NCI-H526 (cell line): ENCODE results near the gene KCNN1.
"Not testable (repeated sequence)": the region's sequence is repeated elsewhere in the genome, so short reads cannot be mapped to it uniquely, and the experiment has no call there.

ENCODE experiments used
- DNase-seq, 2 experiments: peaks; one replicate each; lab custom pipeline; 2025; lab: John Stamatoyannopoulos, UW

KCNN1 gene

DNA sequence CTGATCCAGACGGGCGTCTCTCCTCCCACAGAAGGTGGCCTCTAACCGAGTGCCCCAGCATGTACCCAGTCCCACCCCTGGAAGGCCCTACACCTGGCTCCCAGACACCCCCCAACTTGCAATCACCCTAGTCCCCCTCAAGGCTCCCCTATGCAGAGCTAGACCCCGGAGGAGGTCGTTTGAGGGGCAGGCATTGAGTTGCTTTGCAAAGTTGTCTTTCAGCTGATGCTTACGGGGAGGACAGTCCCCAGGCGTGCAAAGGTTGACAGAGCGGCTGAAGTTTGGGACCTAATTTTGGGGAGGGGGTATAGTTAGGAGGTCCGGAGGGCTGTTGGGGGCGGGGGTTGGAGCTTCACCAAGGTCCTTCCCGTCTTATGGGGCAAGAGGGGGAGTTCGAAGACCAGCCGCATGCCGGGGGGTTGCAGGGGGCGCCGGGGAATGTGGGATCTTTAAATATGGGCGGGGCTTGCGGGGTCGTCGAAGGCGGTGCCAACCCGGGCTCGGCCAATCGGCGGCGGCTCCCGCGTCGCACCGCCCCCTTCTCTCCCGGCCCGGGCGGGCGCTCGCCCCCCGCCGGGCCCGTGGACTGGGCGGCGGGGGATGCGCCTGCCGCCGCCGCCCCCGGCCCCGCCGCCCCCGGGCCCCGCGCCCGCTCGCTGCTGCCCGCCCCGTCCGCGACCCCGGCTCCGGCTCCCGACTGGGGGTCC lies at the start of gene KCNN1:
Gene KCNN1, plus strand, starts transcription at position 558 of the 707 bp plus-strand sequence. CDS start 6,782 bp downstream, outside the sequence.
- DNase-seq, result no peak

DNA sequence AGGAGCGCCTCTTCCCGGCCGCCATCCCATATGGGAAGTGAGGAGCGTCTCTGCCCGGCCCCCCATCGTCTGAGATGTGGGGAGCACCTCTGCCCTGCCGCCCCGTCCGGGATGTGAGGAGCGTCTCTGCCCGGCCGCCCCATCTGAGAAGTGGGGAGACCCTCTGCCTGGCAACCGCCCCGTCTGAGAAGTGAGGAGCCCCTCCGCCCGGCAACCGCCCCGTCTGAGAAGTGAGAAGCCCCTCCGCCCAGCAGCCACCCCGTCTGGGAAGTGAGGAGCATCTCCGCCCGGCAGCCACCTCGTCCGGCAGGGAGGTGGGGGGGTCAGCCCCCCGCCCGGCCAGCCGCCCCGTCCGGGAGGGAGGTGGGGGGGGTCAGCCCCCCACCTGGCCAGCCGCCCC lies 48.8 kb upstream of the KCNN1 start:
- not testable (repeated sequence) for DNase-seq

DNA sequence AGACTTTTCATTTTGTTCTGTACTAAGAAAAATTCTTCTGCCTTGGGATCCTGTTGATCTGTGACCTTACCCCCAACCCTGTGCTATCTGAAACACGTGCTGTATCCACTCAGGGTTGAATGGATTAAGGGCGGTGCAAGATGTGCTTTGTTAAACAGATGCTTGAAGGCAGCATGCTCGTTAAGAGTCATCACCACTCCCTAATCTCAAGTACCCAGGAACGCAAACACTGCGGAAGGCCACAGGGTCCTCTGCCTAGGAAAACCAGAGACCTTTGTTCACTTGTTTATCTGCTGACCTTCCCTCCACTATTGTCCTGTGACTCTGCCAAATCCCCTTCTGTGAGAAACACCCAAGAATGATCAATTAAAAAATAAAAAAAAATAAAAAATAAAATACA lies 47.8 kb upstream of the KCNN1 start:
- DNase-seq, result not testable (repeated sequence)

DNA sequence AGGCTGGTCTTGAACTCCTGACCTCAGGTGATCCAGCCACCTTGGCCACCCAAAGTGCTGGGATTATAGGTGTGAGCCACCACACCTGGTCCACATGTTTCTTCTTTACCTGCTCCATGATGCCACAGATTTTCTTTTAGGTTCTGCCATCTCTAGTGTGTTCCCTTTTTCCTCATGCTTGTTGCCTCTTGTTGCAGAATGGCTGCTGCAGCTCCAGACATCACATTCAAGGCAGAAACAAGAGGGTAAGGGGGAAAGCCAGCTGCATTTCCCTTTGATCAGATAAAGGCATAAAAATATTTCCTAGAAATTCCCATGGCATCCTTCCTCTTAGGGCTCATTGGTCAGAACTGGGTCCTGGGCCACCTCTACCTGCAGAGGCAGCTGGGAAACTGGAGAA lies 46.4 kb upstream of the KCNN1 start:
- no peak for DNase-seq

DNA sequence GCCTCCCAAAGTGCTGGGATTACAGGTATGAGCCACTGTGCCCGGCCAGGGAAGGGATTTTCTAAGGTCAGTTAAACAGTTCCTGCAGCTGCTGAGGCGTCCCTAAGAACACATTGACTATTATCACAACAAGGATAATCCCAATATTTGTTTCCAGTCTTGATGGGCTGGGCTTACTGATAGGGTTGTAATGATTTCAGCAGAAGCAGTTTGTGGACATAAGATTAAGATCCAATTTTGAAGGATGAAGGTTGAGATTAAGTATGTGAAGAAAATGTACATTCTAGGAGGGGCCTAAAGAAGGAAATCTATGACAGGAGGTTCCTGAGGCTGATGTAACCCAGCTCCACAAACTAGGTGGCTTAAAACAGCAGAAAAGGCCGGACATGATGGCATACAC lies 44.8 kb upstream of the KCNN1 start:
- DNase-seq, result no peak

DNA sequence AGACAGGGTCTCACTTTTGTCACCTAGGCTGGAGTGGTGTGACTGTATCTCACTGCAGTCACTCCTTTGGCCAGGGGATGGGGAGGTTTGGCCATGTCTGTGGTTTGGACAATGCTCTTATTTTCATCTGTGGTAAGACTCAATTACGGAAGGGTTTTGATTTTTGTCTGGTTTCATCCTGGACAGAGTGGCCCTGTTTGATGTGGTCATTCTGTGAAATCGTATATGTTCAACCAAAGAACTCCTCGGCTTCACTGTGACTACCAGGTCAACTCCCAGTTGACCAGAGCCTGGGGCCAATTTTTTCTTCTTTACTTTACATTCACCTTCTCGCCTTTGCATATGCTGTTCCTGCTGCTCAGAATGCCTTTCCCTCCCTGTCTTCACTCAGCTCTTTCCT lies 40.9 kb upstream of the KCNN1 start:
- no peak for DNase-seq

DNA sequence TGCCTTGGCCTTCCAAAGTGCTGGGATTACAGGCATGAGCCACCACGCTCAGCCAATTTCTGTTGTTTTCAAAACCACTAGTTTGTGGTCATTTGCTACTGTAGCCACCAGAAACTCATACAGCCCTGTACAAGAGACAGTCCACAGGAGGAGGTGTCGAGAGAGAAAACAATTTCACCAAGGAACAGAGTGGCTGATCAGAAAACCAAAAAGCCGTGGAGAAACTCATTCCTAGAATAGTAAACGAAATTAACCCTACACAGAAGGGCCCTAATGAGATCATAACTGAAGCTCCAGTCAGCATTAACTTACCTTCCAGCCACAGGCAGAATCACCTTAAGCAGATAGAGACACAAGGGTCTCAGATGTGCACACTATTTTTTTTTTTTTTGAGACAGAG lies 37.9 kb upstream of the KCNN1 start:
- DNase-seq, result no peak

DNA sequence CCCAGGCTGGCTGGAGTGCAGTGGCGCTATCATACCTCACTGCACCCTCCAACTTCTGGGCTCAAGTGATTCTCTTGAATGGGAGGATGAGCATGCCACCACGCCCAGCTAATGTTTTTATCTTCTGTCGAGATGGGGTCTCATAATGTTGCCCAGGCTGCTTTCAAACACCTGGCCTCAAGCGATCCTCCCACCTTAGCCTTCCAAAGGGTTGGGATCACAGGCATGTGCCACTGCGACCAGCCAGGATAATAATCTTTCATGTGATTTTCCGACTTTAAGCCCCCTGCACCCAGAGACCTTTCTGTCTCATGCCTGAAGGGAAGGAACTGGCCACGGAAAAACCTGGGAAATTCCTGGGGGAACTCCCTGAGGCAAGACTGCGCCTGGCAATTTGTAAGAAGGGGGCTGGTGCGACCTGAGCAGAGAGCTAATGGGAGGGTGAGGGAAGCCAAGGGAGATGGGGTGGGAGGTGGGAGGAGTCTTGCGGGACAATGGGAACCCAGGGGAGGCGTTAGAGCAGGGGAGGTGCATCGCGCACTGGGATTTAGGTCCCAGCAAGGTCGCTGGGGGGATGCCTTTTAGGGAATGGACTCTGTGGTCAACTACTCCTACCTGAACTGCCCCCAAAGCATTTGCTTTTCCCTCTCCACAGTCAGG lies 35.2 kb upstream of the KCNN1 start:
- DNase-seq, result peak in 1 of 2 experiments; percentile 31

DNA sequence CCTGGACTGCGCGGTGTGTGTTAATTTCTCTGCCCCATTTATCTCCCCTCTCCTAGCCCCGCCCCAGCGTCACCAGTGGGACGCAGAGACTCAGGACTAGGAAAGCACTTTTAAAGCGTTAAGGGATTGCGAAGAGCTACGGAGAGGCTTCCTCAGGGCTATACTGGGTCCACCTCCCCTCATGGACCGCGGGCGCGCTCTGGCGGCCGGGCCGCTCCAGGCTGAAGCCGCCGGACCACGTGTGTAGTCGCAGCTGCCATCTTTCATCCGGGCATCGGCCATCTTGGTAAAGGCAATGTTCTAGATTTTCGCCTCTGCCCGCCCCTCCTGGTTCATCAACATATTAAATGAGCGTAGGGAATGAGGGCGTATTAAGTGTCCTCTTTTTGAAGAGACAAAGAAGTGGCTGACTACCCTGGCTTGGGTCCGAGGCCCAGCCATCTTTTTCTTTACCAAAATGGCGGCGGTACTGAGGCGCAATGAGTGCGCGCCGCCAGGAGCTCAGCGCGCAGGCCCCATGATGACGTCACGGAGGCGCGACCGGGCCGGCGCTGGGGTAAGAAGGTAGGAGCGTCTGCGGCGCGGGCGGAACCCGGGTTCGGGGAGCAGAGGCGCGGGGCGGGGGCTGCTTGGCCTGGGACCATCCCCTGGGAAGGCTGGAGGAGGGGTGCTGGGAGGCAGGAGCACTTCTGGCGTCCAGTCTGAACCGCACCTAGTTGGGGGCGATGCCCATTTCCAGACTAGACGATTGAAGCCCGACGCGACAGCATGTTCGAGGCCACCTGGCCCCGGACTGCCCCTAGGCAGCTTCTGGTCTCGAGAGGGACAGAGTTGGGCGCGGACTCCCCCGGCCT lies 34.2 kb upstream of the KCNN1 start, which contains the start of gene CCDC124:
Gene CCDC124, plus strand, starts transcription at position 531 of the 854 bp plus-strand sequence. CDS start 3,406 bp downstream, outside the sequence.
- peak; percentile 80 to 84 for DNase-seq

DNA sequence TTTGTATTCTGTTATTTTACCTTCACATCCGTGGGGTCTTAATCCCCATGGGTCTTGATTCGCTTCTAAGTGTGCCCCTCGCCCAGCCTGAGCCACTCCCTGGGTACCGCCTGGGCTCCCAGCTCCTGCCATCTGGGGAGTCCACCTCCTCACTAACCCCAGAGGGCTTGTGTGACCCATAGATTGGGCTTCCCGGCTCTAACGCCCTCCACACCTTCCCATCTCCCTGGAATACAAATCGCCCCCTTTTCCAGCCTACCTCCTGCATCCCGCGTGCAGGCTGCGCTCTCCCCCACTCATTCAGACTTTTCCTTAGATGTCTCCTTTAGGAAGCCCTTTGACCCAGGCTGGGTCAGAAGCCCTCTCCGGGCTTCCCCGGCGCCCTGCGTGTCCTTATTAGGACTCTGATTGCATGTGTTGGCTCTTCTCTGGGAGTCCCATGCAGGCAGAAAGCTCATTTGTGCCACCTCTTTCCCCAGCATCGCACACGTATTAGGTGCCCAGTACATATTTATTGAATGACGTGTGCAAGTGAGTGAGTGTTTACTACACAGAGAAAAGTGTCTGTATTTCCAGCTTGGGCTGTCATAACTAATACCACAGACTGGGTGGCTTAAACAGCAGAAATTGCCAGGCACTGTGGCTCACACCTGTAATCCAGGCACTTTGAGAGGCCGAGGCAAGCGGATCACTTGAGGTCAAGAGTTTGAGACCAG lies 33.3 kb upstream of the KCNN1 start:
- DNase-seq, result no peak

DNA sequence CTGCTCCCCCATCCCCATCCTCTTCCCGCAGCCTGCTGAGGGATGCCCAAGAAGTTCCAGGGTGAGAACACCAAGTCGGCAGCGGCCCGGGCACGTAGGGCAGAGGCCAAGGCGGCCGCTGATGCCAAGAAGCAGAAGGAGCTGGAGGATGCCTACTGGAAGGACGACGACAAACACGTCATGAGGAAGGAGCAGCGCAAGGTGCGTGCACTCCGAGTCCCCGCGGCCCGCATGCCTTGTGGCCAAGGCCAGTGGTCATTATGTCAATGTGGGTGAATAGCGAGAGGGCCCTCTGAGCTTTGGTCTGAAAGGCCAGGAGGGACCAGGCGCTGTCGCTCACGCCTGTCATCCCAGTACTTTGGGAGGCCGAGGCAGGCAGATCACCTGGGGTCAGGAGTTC lies 30.5 kb upstream of the KCNN1 start:
- DNase-seq, result no peak

DNA sequence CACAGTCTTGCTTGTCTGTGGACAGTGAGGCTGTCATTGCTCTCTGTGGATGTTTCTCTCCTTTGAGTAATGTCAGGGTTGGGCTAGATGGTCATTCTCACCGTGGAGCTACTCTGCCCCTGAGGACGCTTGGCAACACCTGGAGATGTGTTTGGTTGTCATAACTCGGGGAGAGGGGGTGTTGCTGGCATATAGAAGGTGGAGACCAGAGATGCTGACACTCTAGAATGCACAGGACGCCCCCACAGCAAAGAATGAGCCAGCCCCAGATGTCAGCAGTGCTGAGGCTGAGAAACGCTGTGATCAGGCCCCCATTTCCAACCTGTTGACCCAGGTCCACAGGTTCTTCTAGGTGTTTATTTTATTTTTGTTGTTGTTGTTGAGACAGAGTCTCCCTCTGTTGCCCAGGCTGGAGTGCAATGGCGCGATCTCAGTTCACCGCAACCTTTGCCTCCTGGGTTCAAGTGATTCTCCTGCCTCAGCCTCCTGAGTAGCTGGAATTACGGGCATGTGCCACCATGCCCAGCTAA lies 29.5 kb upstream of the KCNN1 start:
- DNase-seq, result no peak

DNA sequence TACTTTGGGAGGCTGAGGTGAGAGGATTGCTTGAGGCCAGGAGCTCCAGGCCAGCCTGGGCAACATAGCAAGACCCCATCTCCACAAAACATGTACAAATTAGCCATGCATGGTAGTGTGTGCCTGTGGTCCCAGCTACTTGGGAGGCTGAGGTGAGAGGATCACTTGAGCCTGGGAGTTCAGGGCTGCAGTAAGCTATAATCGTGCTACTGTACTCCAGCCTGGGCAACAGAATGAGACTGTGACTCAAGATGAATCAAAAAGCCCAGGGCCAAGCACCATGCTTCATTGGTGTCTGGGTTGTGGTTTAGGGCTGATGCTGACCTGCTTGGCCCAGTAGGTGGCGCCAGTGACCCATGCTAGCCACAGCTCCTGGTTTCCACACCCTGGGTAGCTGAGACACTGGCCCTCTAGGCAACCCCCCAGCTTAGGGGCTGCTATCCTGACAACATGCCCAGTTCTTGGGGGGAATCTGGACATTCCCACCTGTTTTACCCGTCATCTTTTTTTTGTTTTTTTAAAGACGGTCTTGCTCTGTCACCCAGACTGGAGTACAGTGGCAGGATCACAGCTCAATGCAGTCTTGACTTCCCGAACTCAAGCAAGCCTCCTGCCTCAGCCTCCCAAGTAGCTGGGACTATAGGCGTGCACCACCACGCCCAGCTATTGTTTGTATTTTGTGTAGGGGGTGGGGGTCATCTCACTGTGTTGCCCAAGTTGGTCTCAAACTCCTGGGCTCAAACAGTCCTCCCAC lies 28.6 kb upstream of the KCNN1 start:
- DNase-seq, result peak in 1 of 2 experiments; percentile 56

DNA sequence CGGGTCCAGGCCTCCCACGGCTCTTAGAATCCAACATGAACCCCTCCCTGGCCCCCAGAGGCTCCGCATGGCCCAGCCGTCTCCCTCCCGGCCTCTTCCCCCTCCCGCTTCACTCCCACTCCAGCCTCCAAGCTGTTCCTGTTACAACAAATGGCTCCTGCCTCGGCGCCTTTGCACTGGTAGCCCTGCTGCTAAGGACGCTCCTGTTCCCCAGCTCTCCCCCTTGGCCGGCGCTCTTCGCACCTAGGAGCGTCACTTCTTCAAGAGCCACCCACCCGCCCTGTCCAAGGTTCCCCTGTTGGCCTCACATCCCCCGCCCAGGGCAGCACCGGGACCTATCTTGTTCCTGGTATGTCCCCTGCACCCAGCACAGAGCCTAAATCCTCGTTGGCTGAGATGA lies 24.7 kb upstream of the KCNN1 start:
- no peak for DNase-seq

DNA sequence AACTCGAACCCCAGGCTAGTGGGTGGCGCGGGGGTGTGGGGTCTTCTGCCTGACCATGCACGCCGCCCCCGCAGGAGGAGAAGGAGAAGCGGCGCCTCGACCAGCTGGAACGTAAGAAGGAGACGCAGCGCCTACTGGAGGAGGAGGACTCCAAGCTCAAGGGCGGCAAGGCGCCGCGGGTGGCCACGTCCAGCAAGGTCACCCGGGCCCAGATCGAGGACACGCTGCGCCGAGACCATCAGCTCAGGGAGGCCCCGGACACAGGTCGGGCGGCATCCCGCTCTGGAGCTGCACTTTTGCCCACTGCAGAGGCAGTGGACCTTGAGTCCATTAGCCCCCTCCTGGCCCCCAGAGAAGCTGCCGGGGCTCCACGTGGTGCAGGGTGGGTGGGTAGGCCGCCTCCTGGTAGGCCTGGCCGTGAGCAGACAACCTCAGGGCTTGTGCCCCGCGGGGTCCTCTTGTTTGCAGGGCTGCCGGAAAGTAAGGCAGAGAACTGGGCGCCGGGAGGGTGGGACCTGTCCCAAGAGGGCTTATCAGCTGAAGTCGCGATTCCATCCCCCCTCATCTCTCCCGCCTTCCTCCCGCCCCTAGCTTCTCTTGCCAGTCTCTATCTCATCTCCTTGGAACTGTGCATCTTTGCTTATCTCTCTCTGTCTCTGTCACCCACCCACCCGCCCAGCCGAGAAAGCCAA lies 24.2 kb upstream of the KCNN1 start:
- no peak for DNase-seq

DNA sequence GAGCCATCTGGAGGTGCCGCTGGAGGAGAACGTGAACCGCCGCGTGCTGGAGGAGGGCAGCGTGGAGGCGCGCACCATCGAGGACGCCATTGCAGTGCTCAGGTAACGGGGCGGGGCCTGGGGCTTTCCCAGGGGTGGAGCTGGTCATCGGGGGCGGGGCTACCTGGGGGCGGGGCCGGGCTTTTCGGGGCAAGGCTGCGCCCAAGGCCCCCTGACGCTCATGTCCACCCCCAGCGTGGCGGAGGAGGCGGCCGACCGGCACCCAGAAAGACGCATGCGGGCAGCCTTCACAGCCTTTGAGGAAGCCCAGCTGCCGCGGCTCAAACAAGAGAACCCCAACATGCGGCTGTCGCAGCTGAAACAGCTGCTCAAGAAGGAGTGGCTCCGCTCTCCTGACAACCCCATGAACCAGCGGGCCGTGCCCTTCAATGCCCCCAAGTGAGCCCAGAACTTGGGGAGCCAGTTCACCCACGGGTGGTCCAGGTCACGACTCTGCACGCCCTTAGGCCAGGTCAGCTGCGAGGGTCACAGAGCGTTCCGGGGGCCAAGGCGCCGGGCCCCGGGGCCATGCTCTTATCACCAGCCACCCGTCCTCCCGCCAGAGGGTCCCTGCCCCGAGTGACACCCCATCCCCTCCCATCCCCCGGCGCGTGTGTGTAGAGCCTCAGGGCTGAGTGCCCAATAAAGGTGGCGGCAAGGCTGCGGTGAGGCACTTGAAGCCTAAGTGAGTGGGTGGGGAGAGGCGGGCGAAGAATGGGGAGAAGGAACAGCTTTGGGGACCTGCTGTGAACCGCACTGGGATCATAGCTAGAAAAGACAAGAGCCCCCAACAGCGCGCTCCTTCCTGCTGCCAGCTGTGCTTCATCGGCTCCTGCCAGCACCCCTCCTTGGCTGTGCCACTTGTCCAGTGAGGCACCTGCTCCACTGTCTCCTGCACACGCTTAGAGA lies 23.4 kb upstream of the KCNN1 start:
- no peak for DNase-seq

DNA sequence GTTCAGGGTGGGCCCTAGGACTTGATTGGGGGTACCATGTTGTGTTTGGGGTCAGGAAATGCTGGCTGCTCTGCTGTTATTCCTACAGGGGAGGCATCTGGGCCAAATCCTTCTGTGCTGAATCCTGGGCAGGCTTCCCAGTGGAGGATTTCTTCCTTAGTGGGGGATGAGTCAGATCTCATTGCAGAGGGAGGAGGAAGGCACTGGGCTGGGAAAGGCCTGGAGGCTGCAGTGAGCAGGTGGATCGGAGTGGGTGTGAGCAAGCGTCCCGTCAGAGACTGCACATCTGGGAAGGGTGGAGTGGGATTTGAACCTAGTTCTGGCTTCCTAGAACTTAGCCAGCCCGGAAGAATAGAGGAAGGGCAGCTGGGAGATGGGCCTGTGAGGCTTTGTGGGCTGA lies 22.6 kb upstream of the KCNN1 start:
- DNase-seq, result no peak

DNA sequence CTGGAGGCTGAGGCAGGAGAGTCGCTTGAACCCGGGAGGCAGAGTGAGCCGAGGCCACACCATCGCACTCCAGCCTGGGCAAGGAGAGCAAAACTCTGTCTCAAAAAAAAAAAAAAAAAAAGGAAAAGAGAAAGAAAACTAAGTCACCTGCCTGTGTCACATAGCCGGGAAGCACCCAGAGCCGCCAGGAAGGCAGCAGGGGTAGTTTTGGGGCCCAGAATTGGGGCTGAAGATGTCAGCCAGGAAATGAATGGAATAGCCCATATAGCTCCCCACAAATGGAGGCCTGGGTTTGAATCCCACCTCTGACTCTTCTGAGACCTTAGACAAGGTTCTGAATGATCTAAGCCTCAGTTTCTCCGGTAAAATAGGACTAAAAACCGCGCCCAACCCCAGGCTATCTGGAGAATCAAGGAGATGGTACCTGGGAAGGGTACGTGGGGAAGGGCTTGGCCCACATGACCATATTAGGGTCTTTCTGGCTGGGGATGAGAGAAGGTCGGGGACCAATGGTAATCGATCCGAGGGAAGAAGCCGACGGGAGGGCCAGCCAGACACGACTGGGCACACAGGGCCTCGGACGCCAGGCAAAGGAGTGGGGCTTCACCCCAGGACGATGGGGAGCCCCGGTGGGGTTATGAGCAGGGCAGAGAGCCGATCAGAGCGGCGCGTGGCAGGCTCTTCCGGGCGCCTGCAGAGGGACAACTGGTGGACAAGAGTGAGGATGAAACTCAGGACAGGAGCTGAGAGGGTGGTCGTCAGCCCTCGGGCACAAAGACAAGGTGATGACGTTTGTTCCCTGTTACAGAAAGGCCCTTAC lies 19.7 kb upstream of the KCNN1 start:
- DNase-seq, result peak in 1 of 2 experiments; percentile 44
